Measurements from ENCODE around the gene SALL4. TPM values are rescaled to one million over a fixed set of nuclear protein-coding genes. Genes with fewer than 3 reads are reported as not detected.
"Not testable (repeated sequence)": the region's sequence is repeated elsewhere in the genome, so short reads cannot be mapped to it uniquely, and the experiment has no call there.

The SALL4 gene
- total and polyA plus RNA-seq, 4 experiments from 2014 or later: 0.08 TPM; not detected in 3

GRCh38 chr20:51792960-51793359 is 9.4 kb downstream of the SALL4 start:
- H3K9me3 ChIP-seq (ENCODE audit: control insufficient read depth in 1 of 2, low read length in 2 of 2): no peaks in the 10 kb centered on the region
- Mint-ChIP-seq H3K27me3 (peaks cover 20 to 28% of the 10 kb centered on the region in 2 donors), H3K36me3 (no peaks in the 10 kb centered on the region), H3K27ac (no peak overlapping the region), H3K4me3 (no peak overlapping the region), H3K4me1 (no peaks in the 10 kb centered on the region), H3K9me3 (no peaks in the 10 kb centered on the region)
- H3K27me3 ChIP-seq (ENCODE audit: insufficient read depth, low read length): no peaks in the 10 kb centered on the region
- H3K4me1 ChIP-seq (ENCODE audit: insufficient read depth, low read length): no peaks in the 10 kb centered on the region
- H3K36me3 ChIP-seq (ENCODE audit: insufficient read depth, low read length): no peaks in the 10 kb centered on the region
- no peak overlapping the region for H3K4me3 ChIP-seq (ENCODE audit: low read length in 2 of 2)
- intact Hi-C loops (cut with micrococcal nuclease): no loop called here
- ChIA-PET CTCF (ENCODE audit: partially characterized antibody) (no interaction called here), POLR2A (ENCODE audit: partially characterized antibody) (no interaction called here)
- no peak for DNase-seq
- H3K27ac ChIP-seq (ENCODE audit: low read depth, low read length): no peak overlapping the region

GRCh38 chr20:51791626-51792025 is 10.7 kb downstream of the SALL4 start:
- H3K4me1 ChIP-seq (ENCODE audit: insufficient read depth, low read length): no peaks in the 10 kb centered on the region
- no peaks in the 10 kb centered on the region for H3K27me3 ChIP-seq (ENCODE audit: insufficient read depth, low read length)
- ChIA-PET CTCF (ENCODE audit: partially characterized antibody) (interaction anchor here (1.1 kb wide), 1 partner anchor 9 kb away, joined by 5 read pairs; no protein-coding TSS in a partner anchor), POLR2A (ENCODE audit: partially characterized antibody) (no interaction called here)
- intact Hi-C loops (cut with micrococcal nuclease): no loop called here
- H3K9me3 ChIP-seq (ENCODE audit: control insufficient read depth in 1 of 2, low read length in 2 of 2): no peaks in the 10 kb centered on the region
- no peaks in the 10 kb centered on the region for H3K36me3 Mint-ChIP-seq
- peaks cover 16 to 22% of the 10 kb centered on the region in 2 donors for H3K27me3 Mint-ChIP-seq
- no peak for DNase-seq
- H3K4me3 Mint-ChIP-seq: no peak overlapping the region
- no peaks in the 10 kb centered on the region for H3K4me1 Mint-ChIP-seq
- H3K36me3 ChIP-seq (ENCODE audit: insufficient read depth, low read length): no peaks in the 10 kb centered on the region
- no peaks in the 10 kb centered on the region for H3K9me3 Mint-ChIP-seq
- H3K27ac Mint-ChIP-seq: no peak overlapping the region
- no peak overlapping the region for H3K27ac ChIP-seq (ENCODE audit: low read depth, low read length)
- H3K4me3 ChIP-seq (ENCODE audit: low read length in 2 of 2): no peak overlapping the region

- Mint-ChIP-seq H3K4me3 (no peak overlapping the region), H3K9me3 (no peaks in the 10 kb centered on the region), H3K27me3 (peaks cover 12 to 18% of the 10 kb centered on the region in 2 donors), H3K27ac (no peak overlapping the region), H3K36me3 (no peaks in the 10 kb centered on the region), H3K4me1 (no peaks in the 10 kb centered on the region)
- no peaks in the 10 kb centered on the region for H3K36me3 ChIP-seq (ENCODE audit: insufficient read depth, low read length)
- H3K27ac ChIP-seq (ENCODE audit: low read depth, low read length): no peak overlapping the region
- intact Hi-C loops (cut with micrococcal nuclease): no loop called here
- H3K4me3 ChIP-seq (ENCODE audit: low read length in 2 of 2): no peak overlapping the region
- H3K9me3 ChIP-seq (ENCODE audit: control insufficient read depth in 1 of 2, low read length in 2 of 2): no peaks in the 10 kb centered on the region
- CTCF ChIA-PET (ENCODE audit: partially characterized antibody): no interaction called here
- no peak for DNase-seq
- POLR2A ChIA-PET (ENCODE audit: partially characterized antibody): no interaction called here
- no peaks in the 10 kb centered on the region for H3K27me3 ChIP-seq (ENCODE audit: insufficient read depth, low read length)
- no peaks in the 10 kb centered on the region for H3K4me1 ChIP-seq (ENCODE audit: insufficient read depth, low read length)
These were observed 12.1 kb downstream of the SALL4 start for GRCh38 chr20:51790256-51790655.

- H3K36me3 ChIP-seq (ENCODE audit: insufficient read depth, low read length): no peaks in the 10 kb centered on the region
- H3K4me1 ChIP-seq (ENCODE audit: insufficient read depth, low read length): no peaks in the 10 kb centered on the region
- intact Hi-C loops (cut with micrococcal nuclease): no loop called here
- POLR2A ChIA-PET (ENCODE audit: partially characterized antibody): no interaction called here
- H3K4me3 Mint-ChIP-seq: no peak overlapping the region
- H3K36me3 Mint-ChIP-seq: no peaks in the 10 kb centered on the region
- no peaks in the 10 kb centered on the region for H3K9me3 ChIP-seq (ENCODE audit: control insufficient read depth in 1 of 2, low read length in 2 of 2)
- H3K4me1 Mint-ChIP-seq: no peaks in the 10 kb centered on the region
- H3K4me3 ChIP-seq (ENCODE audit: low read length in 2 of 2): no peak overlapping the region
- H3K27me3 Mint-ChIP-seq: peaks cover 10 to 13% of the 10 kb centered on the region in 2 donors
- CTCF ChIA-PET (ENCODE audit: partially characterized antibody): interaction anchor here (0.7 kb wide), 1 partner anchor 14 kb away, joined by 3 read pairs; no protein-coding TSS in a partner anchor
- H3K27ac Mint-ChIP-seq: no peak overlapping the region
- no peak overlapping the region for H3K27ac ChIP-seq (ENCODE audit: low read depth, low read length)
- no peaks in the 10 kb centered on the region for H3K9me3 Mint-ChIP-seq
- DNase-seq: no peak
- H3K27me3 ChIP-seq (ENCODE audit: insufficient read depth, low read length): no peaks in the 10 kb centered on the region
These were observed 12.9 kb downstream of the SALL4 start for GRCh38 chr20:51789434-51789833.

GRCh38 chr20:51788822-51789221 is 13.5 kb downstream of the SALL4 start:
- H3K36me3 Mint-ChIP-seq: no peaks in the 10 kb centered on the region

GRCh38 chr20:51784299-51784698 is 18.0 kb downstream of the SALL4 start:
- H3K9me3 ChIP-seq (ENCODE audit: control insufficient read depth in 1 of 2, low read length in 2 of 2): no peaks in the 10 kb centered on the region
- H3K4me1 ChIP-seq (ENCODE audit: insufficient read depth, low read length): no peaks in the 10 kb centered on the region
- H3K36me3 Mint-ChIP-seq: no peaks in the 10 kb centered on the region
- ChIA-PET CTCF (ENCODE audit: partially characterized antibody) (no interaction called here), POLR2A (ENCODE audit: partially characterized antibody) (no interaction called here)
- H3K27me3 ChIP-seq (ENCODE audit: insufficient read depth, low read length): no peaks in the 10 kb centered on the region
- H3K4me3 ChIP-seq (ENCODE audit: low read length in 2 of 2): no peak overlapping the region
- DNase-seq: no peak
- H3K27me3 Mint-ChIP-seq: peaks cover 0 to 5% of the 10 kb centered on the region in 2 donors
- no peak overlapping the region for H3K27ac ChIP-seq (ENCODE audit: low read depth, low read length)
- H3K4me1 Mint-ChIP-seq: no peaks in the 10 kb centered on the region
- no peak overlapping the region for H3K27ac Mint-ChIP-seq
- intact Hi-C loops (cut with micrococcal nuclease): no loop called here
- no peaks in the 10 kb centered on the region for H3K36me3 ChIP-seq (ENCODE audit: insufficient read depth, low read length)
- H3K4me3 Mint-ChIP-seq: no peak overlapping the region
- H3K9me3 Mint-ChIP-seq: peaks cover 0 to 5% (median 0%) of the 10 kb centered on the region in 8 donors

More at GRCh38 chr20:51788822-51789221, 13.5 kb downstream of the SALL4 start:
- Mint-ChIP-seq H3K27me3 (peaks cover 10% of the 10 kb centered on the region in 2 donors), H3K4me1 (no peaks in the 10 kb centered on the region), H3K9me3 (no peaks in the 10 kb centered on the region), H3K27ac (no peak overlapping the region), H3K4me3 (no peak overlapping the region)
- intact Hi-C loops (cut with micrococcal nuclease): no loop called here
- H3K36me3 ChIP-seq (ENCODE audit: insufficient read depth, low read length): no peaks in the 10 kb centered on the region
- H3K27me3 ChIP-seq (ENCODE audit: insufficient read depth, low read length): no peaks in the 10 kb centered on the region
- no peaks in the 10 kb centered on the region for H3K9me3 ChIP-seq (ENCODE audit: control insufficient read depth in 1 of 2, low read length in 2 of 2)
- no peaks in the 10 kb centered on the region for H3K4me1 ChIP-seq (ENCODE audit: insufficient read depth, low read length)
- H3K27ac ChIP-seq (ENCODE audit: low read depth, low read length): no peak overlapping the region
- no peak for DNase-seq
- POLR2A ChIA-PET (ENCODE audit: partially characterized antibody): no interaction called here
- H3K4me3 ChIP-seq (ENCODE audit: low read length in 2 of 2): no peak overlapping the region
- CTCF ChIA-PET (ENCODE audit: partially characterized antibody): interaction anchor here (0.7 kb wide), 1 partner anchor 13 kb away, joined by 3 read pairs; no protein-coding TSS in a partner anchor

- H3K36me3 Mint-ChIP-seq; intact Hi-C loops (cut with micrococcal nuclease): not testable (repeated sequence)
These were observed 24.0 kb downstream of the SALL4 start for GRCh38 chr20:51778229-51778759.

More at GRCh38 chr20:51778229-51778759, 24.0 kb downstream of the SALL4 start:
- H3K4me3 ChIP-seq (ENCODE audit: low read length in 2 of 2); H3K4me1 Mint-ChIP-seq; POLR2A ChIA-PET (ENCODE audit: partially characterized antibody); H3K4me3 Mint-ChIP-seq; H3K4me1 ChIP-seq (ENCODE audit: insufficient read depth, low read length); H3K9me3 ChIP-seq (ENCODE audit: control insufficient read depth in 1 of 2, low read length in 2 of 2); H3K27ac Mint-ChIP-seq; H3K27ac ChIP-seq (ENCODE audit: low read depth, low read length); H3K27me3 Mint-ChIP-seq; DNase-seq; H3K36me3 ChIP-seq (ENCODE audit: insufficient read depth, low read length); CTCF ChIA-PET (ENCODE audit: partially characterized antibody); H3K27me3 ChIP-seq (ENCODE audit: insufficient read depth, low read length): not testable (repeated sequence)
- H3K9me3 Mint-ChIP-seq: peaks cover 0 to 14% (median 4%) of the 10 kb centered on the region in 8 donors

Measured in CD4-positive, alpha-beta memory T cell (primary cell).